ENCODE data around the gene TBX19.

DNA sequence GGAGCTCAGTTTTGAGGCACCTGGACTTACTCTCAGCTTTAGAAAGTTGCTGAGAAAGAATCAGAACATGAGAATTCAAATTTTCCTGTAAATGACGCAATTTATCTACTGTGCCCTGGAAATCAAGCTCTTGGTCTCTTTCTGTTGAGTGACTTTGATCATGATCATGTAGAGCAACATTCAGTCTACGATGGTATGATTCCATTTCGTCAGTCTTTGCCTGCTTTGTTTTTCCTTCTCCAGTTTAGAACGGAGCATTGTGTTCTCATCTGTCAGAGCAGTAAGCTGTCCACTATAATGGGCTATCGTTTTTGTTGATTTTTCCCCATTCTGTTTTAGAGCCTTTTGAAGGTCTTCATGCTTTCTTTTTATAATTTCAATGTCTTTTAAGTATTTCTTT, 34.2 kb upstream of the TBX19 start:
- TF ChIP-seq, protein P1, sequence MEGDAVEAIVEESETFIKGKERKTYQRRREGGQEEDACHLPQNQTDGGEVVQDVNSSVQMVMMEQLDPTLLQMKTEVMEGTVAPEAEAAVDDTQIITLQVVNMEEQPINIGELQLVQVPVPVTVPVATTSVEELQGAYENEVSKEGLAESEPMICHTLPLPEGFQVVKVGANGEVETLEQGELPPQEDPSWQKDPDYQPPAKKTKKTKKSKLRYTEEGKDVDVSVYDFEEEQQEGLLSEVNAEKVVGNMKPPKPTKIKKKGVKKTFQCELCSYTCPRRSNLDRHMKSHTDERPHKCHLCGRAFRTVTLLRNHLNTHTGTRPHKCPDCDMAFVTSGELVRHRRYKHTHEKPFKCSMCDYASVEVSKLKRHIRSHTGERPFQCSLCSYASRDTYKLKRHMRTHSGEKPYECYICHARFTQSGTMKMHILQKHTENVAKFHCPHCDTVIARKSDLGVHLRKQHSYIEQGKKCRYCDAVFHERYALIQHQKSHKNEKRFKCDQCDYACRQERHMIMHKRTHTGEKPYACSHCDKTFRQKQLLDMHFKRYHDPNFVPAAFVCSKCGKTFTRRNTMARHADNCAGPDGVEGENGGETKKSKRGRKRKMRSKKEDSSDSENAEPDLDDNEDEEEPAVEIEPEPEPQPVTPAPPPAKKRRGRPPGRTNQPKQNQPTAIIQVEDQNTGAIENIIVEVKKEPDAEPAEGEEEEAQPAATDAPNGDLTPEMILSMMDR (IDR thresholded peaks at IDR 0.05): no peak
- TF ChIP-seq POLR2A (IDR thresholded peaks at IDR 0.05) (no peak), POLR2AphosphoS5 (IDR thresholded peaks at IDR 0.05) (no peak)
